Colonic mucosa (tissue), 4 donors: Measurements from ENCODE around the gene ZIC3. TPM values are rescaled to one million over a fixed set of nuclear protein-coding genes. Genes with fewer than 3 reads are reported as not detected.

Experiments used
- DNase-seq: peaks from one replicate; pipeline ENCODE4 v3.0.0-alpha.2; 2020
- H3K27ac ChIP-seq: fragments of 200-600 bp; one replicate; pipeline ENCODE4 v1.8.0; 2021
- H3K27me3 ChIP-seq: fragments of 200-600 bp; one replicate; pipeline ENCODE4 v1.8.0; 2021
- H3K36me3 ChIP-seq: fragments of 200-600 bp; one replicate; pipeline ENCODE4 v1.8.0; 2021
- H3K4me1 ChIP-seq: fragments of 200-600 bp; one replicate; pipeline ENCODE4 v1.8.0; 2021; ENCODE audit warnings: mild to moderate bottlenecking
- H3K4me3 ChIP-seq: fragments of 200-600 bp; one replicate; pipeline ENCODE4 v1.8.0; 2021
- H3K9ac ChIP-seq, 2 donors: one replicate each; pipeline ENCODE4 v1.7.0; 2013; ENCODE audit warnings: control low read depth in 2 of 2, low read depth in 2 of 2, low read length in 2 of 2
- H3K9me3 ChIP-seq: fragments of 200-600 bp; one replicate; pipeline ENCODE4 v1.8.0; 2021
- intact Hi-C: fragments of 100-400 bp; cut with DNase I; formaldehyde crosslinking; loops from one replicate; pipeline ENCODE4 v1.14.1; 2022
- total RNA-seq, 2 donors: library from RNA; stranded (reverse); fragmentation: NEBNext Ultra II Directional in 1 of 2; extraction: Animal tissue kit (Norgen Biotek cat#: 25700) in 1 of 2; gene quantifications; one replicate each; pipeline ENCODE4 v1.2.1, GENCODE V29; 2021
- TF ChIP-seq, protein P1 (sequence below): fragments of 200-600 bp; IDR thresholded peaks from one replicate; pipeline ENCODE4 v1.8.0; 2022; ENCODE audit warnings: antibody characterized with exemption, mild to moderate bottlenecking
- donor health status: healthy.
- donor health status: DM: no; HTN: no; CAD: no.
- donor health status: DM: no; HTN: no; CAD: no.

The ZIC3 gene
- total RNA-seq, 2 donors from 2014 or later, result not detected

DNA sequence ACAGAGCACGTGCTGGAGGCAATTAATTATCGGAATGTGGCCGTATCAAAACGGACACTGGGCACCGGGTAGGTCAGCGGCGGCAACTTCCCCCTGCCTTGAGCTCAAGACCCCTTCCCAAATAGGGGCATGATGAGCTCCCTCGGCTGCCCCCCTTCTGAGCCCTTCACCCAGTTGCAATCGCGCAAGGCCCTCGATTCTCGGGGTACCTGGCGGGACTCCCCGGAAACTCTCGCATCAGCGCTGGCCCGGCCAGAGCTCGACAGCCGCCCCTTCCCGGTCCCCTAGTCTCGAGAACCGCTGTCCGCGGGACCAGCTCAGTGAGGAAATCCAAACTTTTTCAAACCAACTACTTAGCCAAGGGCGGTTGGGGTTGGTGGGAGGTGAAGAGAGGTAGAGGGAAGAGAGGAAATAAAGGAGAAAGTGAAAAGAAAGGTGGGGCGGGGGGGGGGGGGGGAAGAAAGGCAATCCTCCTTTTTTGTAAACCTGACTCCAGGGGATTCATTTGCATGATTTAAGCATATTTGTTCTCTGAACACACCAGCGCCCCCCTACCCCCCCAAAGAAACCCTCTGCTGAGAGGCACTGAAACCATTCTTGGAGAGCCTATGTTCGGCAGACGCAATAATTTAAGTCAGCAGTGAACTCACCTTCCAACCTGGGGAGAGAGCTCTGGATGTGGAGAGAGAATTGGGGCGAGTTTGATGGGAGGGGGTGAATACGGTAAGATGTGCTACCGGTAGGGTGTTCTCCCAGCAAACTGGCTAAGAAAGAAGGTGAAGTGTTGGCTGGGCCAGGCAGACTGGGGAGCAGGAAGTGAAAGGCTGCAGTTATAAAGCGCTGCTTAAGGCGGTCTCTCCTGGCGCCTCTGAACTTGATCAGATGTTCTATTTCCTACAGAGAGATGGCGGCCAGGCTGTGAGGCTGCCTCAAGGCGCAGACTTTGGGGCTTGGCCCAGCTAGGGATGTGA, 2.0 kb upstream of the ZIC3 start:
- peaks cover 49% of the 10 kb centered on the region for H3K27me3 ChIP-seq
- no peak overlapping the region for H3K4me3 ChIP-seq
- intact Hi-C loops, result no loop called here
- no peaks in the 10 kb centered on the region for H3K9me3 ChIP-seq
- TF ChIP-seq, protein P1, sequence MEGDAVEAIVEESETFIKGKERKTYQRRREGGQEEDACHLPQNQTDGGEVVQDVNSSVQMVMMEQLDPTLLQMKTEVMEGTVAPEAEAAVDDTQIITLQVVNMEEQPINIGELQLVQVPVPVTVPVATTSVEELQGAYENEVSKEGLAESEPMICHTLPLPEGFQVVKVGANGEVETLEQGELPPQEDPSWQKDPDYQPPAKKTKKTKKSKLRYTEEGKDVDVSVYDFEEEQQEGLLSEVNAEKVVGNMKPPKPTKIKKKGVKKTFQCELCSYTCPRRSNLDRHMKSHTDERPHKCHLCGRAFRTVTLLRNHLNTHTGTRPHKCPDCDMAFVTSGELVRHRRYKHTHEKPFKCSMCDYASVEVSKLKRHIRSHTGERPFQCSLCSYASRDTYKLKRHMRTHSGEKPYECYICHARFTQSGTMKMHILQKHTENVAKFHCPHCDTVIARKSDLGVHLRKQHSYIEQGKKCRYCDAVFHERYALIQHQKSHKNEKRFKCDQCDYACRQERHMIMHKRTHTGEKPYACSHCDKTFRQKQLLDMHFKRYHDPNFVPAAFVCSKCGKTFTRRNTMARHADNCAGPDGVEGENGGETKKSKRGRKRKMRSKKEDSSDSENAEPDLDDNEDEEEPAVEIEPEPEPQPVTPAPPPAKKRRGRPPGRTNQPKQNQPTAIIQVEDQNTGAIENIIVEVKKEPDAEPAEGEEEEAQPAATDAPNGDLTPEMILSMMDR, result no peak
- H3K27ac ChIP-seq, result no peak overlapping the region
- DNase-seq, result no peak
- H3K4me1 ChIP-seq, result no peaks in the 10 kb centered on the region
- no peaks in the 10 kb centered on the region for H3K36me3 ChIP-seq
- H3K9ac ChIP-seq, result no peak overlapping the region

DNA sequence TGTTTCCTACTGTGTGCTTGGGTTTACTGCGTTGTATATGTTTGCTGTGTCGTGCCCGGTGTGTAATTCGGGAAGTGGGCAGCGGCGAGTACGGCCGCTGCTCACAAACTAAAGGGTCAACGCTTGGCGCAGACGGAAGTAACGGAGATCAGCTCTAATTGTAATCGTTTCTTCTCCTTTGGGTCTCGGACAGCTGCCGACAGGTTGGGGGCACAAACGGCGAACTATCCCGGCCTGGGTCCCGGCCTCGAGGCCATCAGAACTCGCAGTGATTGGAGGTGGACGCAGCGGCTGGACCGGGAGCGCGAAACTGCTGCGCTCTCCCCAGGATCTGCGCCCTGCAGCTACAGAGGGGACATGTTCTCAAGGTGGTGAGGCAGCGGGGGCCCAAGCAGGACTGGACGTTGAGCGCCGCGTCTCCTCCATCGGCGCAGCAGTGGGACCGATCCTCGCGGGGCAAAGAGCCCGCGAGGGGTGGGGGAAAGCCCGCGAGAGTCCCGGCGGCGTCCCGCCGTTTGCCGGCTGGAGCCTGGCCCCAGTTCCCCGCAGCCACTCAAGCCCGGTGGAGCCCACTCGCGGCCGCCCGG, 516 bp upstream of the ZIC3 start:
- Histone ChIP-seq H3K36me3 (no peaks in the 10 kb centered on the region), H3K9ac (no peak overlapping the region), H3K27me3 (peaks cover 59% of the 10 kb centered on the region), H3K27ac (no peak overlapping the region), H3K4me3 (peak overlapping the region; percentile 28), H3K9me3 (no peaks in the 10 kb centered on the region), H3K4me1 (no peaks in the 10 kb centered on the region)
- TF ChIP-seq, protein P1, result no peak
- intact Hi-C loops, result no loop called here
- DNase-seq, result no peak

DNA sequence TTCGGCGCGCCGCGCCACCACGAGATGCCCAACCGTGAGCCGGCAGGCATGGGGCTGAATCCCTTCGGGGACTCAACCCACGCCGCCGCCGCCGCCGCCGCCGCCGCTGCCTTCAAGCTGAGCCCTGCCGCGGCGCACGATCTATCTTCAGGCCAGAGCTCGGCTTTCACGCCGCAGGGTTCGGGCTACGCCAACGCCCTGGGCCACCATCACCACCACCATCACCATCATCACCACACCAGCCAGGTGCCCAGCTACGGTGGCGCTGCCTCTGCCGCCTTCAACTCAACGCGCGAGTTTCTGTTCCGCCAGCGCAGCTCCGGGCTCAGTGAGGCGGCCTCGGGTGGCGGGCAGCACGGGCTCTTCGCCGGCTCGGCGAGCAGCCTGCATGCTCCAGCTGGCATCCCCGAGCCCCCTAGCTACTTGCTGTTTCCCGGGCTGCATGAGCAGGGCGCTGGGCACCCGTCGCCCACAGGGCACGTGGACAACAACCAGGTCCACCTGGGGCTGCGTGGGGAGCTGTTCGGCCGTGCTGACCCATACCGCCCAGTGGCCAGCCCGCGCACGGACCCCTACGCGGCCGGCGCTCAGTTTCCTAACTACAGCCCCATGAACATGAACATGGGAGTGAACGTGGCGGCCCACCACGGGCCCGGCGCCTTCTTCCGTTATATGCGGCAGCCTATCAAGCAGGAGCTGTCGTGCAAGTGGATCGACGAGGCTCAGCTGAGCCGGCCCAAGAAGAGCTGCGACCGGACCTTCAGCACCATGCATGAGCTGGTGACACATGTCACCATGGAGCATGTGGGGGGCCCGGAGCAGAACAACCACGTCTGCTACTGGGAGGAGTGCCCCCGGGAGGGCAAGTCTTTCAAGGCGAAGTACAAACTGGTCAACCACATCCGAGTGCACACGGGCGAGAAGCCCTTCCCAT, 1.1 kb downstream of the ZIC3 start:
- Histone ChIP-seq H3K4me1 (no peaks in the 10 kb centered on the region), H3K27me3 (peaks cover 60% of the 10 kb centered on the region), H3K27ac (no peak overlapping the region), H3K4me3 (no peak overlapping the region), H3K36me3 (no peaks in the 10 kb centered on the region), H3K9ac (no peak overlapping the region), H3K9me3 (no peaks in the 10 kb centered on the region)
- DNase-seq, result no peak
- TF ChIP-seq, protein P1, result no peak
- intact Hi-C loops, result no loop called here

DNA sequence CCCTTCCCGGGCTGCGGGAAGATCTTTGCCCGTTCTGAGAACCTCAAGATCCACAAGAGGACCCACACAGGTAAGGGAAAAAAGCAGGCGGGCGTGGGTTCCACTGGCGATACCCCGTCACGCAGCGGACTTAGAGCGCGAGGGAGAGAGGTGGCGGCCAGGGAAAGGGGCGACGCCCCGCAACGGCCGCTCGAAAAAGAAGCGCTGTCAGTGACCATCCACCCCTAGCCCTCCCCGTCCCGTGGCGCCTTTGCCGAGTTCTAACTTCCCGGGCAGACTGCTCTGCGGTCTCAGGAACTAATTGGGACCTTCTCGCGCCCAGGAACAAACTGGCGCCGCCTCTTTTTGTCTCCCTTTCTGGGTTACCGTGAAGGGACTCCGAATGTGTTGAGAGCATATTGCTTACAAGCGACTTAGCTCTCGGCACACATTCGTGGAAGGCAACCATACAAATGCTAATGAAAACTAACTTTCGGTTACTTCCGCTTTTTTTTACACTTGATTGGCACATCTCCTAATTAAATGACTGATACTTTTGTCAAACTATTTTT, 1.8 kb downstream of the ZIC3 start:
- H3K4me1 ChIP-seq, result no peaks in the 10 kb centered on the region
- H3K27me3 ChIP-seq, result peaks cover 58% of the 10 kb centered on the region
- H3K27ac ChIP-seq, result no peak overlapping the region
- no peak for DNase-seq
- TF ChIP-seq, protein P1, result no peak
- H3K4me3 ChIP-seq, result no peak overlapping the region
- H3K9me3 ChIP-seq, result no peaks in the 10 kb centered on the region
- H3K36me3 ChIP-seq, result no peaks in the 10 kb centered on the region
- intact Hi-C loops, result no loop called here
- H3K9ac ChIP-seq, result no peak overlapping the region
